ENCODE measurements around the gene CEP350. TPM values are rescaled to one million over a fixed set of nuclear protein-coding genes. Genes with fewer than 3 reads are reported as not detected.
"Not testable (repeated sequence)": the region's sequence is repeated elsewhere in the genome, so short reads cannot be mapped to it uniquely, and the experiment has no call there.

Gene CEP350
- total RNA-seq, 1 donor from 2014 or later: 37.8 TPM

DNA sequence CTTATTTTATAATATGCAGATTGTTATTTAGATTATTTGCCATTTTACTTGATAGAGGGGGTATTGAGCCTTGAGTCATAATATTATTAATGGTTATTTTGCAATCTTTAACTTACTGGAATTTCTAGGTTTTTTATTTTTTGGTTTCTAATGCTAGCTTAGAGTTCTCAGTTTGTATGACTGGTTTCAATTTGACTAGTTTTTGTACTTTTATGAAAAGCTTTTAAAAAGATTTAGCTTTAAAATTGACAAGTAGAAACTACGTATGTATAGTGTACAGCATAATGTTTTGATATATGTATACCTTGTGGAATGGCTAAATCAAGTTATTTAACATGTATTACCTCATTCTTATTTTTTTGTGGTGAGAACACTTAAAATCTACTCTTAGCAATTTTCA is 41.5 kb downstream of the CEP350 start:
- intact Hi-C loops (cut with DNase I): no loop called here
- H3K9me3 ChIP-seq: no peaks in the 10 kb centered on the region
- no peak overlapping the region for H3K4me3 ChIP-seq
- TF ChIP-seq, protein P1, sequence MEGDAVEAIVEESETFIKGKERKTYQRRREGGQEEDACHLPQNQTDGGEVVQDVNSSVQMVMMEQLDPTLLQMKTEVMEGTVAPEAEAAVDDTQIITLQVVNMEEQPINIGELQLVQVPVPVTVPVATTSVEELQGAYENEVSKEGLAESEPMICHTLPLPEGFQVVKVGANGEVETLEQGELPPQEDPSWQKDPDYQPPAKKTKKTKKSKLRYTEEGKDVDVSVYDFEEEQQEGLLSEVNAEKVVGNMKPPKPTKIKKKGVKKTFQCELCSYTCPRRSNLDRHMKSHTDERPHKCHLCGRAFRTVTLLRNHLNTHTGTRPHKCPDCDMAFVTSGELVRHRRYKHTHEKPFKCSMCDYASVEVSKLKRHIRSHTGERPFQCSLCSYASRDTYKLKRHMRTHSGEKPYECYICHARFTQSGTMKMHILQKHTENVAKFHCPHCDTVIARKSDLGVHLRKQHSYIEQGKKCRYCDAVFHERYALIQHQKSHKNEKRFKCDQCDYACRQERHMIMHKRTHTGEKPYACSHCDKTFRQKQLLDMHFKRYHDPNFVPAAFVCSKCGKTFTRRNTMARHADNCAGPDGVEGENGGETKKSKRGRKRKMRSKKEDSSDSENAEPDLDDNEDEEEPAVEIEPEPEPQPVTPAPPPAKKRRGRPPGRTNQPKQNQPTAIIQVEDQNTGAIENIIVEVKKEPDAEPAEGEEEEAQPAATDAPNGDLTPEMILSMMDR (IDR thresholded peaks at IDR 0.05): no peak
- DNase-seq (ENCODE audit: low spot score in 2 of 2): no peak
- no peak overlapping the region for H3K27ac ChIP-seq
- H3K27me3 ChIP-seq: no peaks in the 10 kb centered on the region
- H3K36me3 ChIP-seq: peaks cover 14 to 36% of the 10 kb centered on the region in 2 donors
- H3K4me1 ChIP-seq: no peaks in the 10 kb centered on the region

DNA sequence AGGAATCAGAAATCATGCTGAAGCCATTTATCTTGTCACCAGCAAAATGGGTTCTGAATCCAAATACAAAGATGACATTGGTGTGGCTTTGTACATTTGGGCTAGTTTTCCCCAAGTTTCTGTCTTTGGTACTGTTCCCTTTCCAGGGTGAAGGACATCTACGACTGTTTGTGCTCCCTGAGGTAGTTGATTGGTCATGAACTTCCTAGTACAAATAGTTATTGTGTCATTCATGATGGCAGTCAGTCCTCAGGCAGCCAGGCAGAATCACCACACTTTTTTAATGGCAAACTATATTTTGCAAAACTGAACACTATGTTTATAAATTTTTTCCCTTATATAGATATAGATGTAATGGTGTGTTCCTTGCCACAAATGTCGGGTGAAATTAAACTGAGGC is 46.0 kb downstream of the CEP350 start:
- no peak overlapping the region for H3K27ac ChIP-seq
- H3K4me1 ChIP-seq: peaks cover 0 to 7% of the 10 kb centered on the region in 2 donors
- no peak overlapping the region for H3K4me3 ChIP-seq
- intact Hi-C loops (cut with DNase I): loop anchor here (10.0 kb wide), 1 partner anchor 86 kb away; no protein-coding TSS in a partner anchor
- TF ChIP-seq, protein P1 (IDR thresholded peaks at IDR 0.05): no peak
- peaks cover 12 to 16% of the 10 kb centered on the region in 2 donors for H3K36me3 ChIP-seq
- H3K27me3 ChIP-seq: no peaks in the 10 kb centered on the region
- DNase-seq (ENCODE audit: low spot score in 2 of 2): no peak
- no peaks in the 10 kb centered on the region for H3K9me3 ChIP-seq

DNA sequence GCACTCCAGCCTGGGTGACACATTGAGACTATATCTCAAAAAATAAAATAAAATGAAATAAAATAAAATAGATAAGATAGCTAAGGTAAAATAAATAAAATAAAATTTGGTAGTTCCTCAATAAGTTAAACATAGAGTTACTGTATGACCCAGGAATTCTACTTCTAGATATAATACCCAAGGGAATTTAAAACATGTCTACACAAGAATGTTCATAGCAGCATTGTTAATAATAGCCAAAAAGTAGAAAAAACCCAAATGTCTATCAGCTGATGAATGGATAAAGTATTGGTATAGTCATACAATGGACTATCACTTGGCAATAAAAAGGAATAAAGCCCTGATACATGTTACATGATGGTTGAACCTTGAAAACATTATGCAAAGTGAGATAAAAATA is 47.8 kb downstream of the CEP350 start:
- Histone ChIP-seq H3K27ac (no peak overlapping the region), H3K9me3 (no peaks in the 10 kb centered on the region), H3K4me3 (no peak overlapping the region), H3K4me1 (peaks cover 0 to 7% of the 10 kb centered on the region in 2 donors), H3K36me3 (peaks cover 6 to 17% of the 10 kb centered on the region in 2 donors), H3K27me3 (no peaks in the 10 kb centered on the region)
- no peak for DNase-seq (ENCODE audit: low spot score in 2 of 2)
- intact Hi-C loops (cut with DNase I): loop anchor here (10.0 kb wide), 1 partner anchor 88 kb away; no protein-coding TSS in a partner anchor
- TF ChIP-seq, protein P1 (IDR thresholded peaks at IDR 0.05): no peak

DNA sequence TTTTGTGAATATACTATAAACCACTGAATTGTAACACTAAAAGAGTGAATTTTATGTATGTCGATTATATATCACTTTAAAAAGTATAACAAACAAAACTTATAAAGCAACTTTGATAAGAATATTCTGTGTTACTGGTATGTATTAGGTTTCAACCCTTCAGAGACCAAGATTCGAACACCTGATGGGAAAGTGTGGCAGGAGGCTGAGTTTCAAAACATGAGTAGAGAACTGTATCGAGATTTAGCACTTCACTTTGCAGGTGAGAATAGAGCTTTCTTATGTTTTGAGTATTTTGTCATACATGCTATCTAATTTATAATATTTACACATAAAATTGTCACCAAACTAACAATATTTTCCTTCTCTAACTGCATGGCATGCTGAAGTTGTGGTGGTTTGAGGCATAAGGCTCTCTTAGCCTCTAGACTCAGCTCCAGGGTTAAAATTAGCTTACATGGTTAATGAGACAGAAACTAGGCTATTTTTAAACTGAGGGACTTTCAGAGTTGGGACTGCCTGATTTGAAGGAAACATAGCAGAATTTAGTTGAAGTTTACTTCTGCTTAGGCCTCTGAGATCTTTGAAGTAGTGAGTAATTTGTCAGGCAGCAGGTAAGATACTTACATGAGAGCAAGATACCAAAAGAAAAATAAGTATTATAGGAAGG is 48.6 kb downstream of the CEP350 start:
- intact Hi-C loops (cut with DNase I): loop anchor here (10.0 kb wide), 1 partner anchor 88 kb away; no protein-coding TSS in a partner anchor

DNA sequence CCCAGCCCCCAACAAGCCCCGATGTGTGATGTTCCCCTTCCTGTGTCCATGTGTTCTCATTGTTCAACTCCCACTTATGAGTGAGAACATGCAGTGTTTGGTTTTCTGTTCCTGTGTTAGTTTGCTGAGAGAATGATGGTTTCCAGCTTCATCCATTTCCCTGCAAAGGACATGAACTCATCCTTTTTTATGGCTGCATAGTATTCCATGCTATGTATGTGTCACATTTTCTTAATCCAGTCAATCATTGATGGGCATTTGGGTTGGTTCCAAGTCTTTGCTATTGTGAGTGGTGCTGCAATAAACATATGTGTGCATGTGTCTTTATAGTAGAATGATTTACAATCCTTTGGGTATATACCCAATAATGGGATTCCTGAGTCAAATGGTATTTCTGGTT is 52.2 kb downstream of the CEP350 start:
- H3K4me1 ChIP-seq; H3K4me3 ChIP-seq; DNase-seq (ENCODE audit: low spot score in 2 of 2); H3K9me3 ChIP-seq; H3K27ac ChIP-seq; H3K27me3 ChIP-seq: not testable (repeated sequence)
- intact Hi-C loops (cut with DNase I): loop anchor here (5.0 to 10.0 kb wide), 2 partner anchors 39 to 92 kb away; no protein-coding TSS in a partner anchor
- H3K36me3 ChIP-seq: peaks cover 3 to 24% of the 10 kb centered on the region in 2 donors

More for the DNA sequence above, 48.6 kb downstream of the CEP350 start:
- peaks cover 0 to 7% of the 10 kb centered on the region in 2 donors for H3K4me1 ChIP-seq
- H3K4me3 ChIP-seq: no peak overlapping the region
- peaks cover 5 to 17% of the 10 kb centered on the region in 2 donors for H3K36me3 ChIP-seq
- H3K27me3 ChIP-seq: no peaks in the 10 kb centered on the region
- DNase-seq (ENCODE audit: low spot score in 2 of 2): no peak
- TF ChIP-seq, protein P1 (IDR thresholded peaks at IDR 0.05): no peak
- H3K27ac ChIP-seq: peak overlapping the region; percentile 39 to 59
- no peaks in the 10 kb centered on the region for H3K9me3 ChIP-seq

DNA sequence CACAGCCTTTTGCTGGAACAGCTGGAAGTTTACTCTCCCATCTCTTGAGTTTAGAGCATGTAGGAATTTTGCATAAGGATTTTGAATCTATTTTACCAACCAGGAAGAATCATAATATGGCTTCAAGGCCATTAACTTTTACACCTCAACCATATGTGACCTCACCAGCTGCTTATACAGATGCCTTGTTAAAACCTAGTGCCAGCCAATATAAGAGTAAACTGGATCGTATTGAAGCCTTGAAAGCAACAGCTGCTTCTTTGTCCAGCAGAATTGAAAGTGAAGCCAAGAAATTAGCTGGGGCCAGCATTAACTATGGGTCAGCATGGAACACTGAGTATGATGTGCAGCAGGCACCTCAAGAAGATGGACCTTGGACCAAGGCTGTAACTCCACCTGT is 65.4 kb downstream of the CEP350 start:
- no peak for DNase-seq (ENCODE audit: low spot score in 2 of 2)
- TF ChIP-seq, protein P1 (IDR thresholded peaks at IDR 0.05): no peak
- H3K36me3 ChIP-seq: peaks cover 55 to 83% of the 10 kb centered on the region in 2 donors
- no peak overlapping the region for H3K4me3 ChIP-seq
- no peaks in the 10 kb centered on the region for H3K27me3 ChIP-seq
- H3K27ac ChIP-seq: no peak overlapping the region
- no peaks in the 10 kb centered on the region for H3K9me3 ChIP-seq
- intact Hi-C loops (cut with DNase I): loop anchor here (10.0 kb wide), 1 partner anchor 135 kb away; the partner anchor contains the start of gene TOR1AIP1
- no peaks in the 10 kb centered on the region for H3K4me1 ChIP-seq
